Activated gamma-delta T cell treated with Interleukin-2 at 50 U/mL for 16 hours (primary cell): ENCODE data around the gene GGTLC1.
"Not testable (repeated sequence)": the region's sequence is repeated elsewhere in the genome, so short reads cannot be mapped to it uniquely, and the experiment has no call there.

ENCODE experiments used
- DNase-seq: peaks from one replicate; pipeline ENCODE4 v3.0.0-alpha.2; 2020

The GGTLC1 gene

GRCh38 chr20:23994001-23994633, 5.5 kb upstream of the GGTLC1 start:
- not testable (repeated sequence) for DNase-seq

GRCh38 chr20:23993440-23993839, 4.9 kb upstream of the GGTLC1 start:
- not testable (repeated sequence) for DNase-seq

- DNase-seq = not testable (repeated sequence)
Measured at GRCh38 chr20:23990296-23990695, 1.7 kb upstream of the GGTLC1 start.

GRCh38 chr20:23988966-23989365, 387 bp upstream of the GGTLC1 start:
- DNase-seq = not testable (repeated sequence)

- not testable (repeated sequence) for DNase-seq
Measured at GRCh38 chr20:23986716-23987115, 1.9 kb downstream of the GGTLC1 start.

GRCh38 chr20:23986310-23986709, 2.3 kb downstream of the GGTLC1 start:
- not testable (repeated sequence) for DNase-seq

GRCh38 chr20:23985790-23986225, 2.8 kb downstream of the GGTLC1 start:
- DNase-seq = not testable (repeated sequence)

- DNase-seq = not testable (repeated sequence)
Measured at GRCh38 chr20:23985066-23985789, 3.4 kb downstream of the GGTLC1 start.

- not testable (repeated sequence) for DNase-seq
Measured at GRCh38 chr20:23984476-23985023, 4.0 kb downstream of the GGTLC1 start.

GRCh38 chr20:23982112-23983018, 6.2 kb downstream of the GGTLC1 start:
- not testable (repeated sequence) for DNase-seq

- DNase-seq = not testable (repeated sequence)
Measured at GRCh38 chr20:23981526-23981925, 7.1 kb downstream of the GGTLC1 start.

- not testable (repeated sequence) for DNase-seq
Measured at GRCh38 chr20:23981014-23981413, 7.6 kb downstream of the GGTLC1 start.

- not testable (repeated sequence) for DNase-seq
Measured at GRCh38 chr20:23979899-23980811, 8.4 kb downstream of the GGTLC1 start.

GRCh38 chr20:23979380-23979779, 9.2 kb downstream of the GGTLC1 start:
- DNase-seq = not testable (repeated sequence)

GRCh38 chr20:23978457-23978856, 10.1 kb downstream of the GGTLC1 start:
- DNase-seq = not testable (repeated sequence)

GRCh38 chr20:23974966-23975365, 13.6 kb downstream of the GGTLC1 start:
- no peak for DNase-seq

- DNase-seq = no peak
Measured at GRCh38 chr20:23971310-23971709, 17.3 kb downstream of the GGTLC1 start.

- DNase-seq = no peak
Measured at GRCh38 chr20:23970049-23970448, 18.5 kb downstream of the GGTLC1 start.

GRCh38 chr20:23967616-23967979, 21.0 kb downstream of the GGTLC1 start:
- DNase-seq = no peak

GRCh38 chr20:23966927-23967615, 21.5 kb downstream of the GGTLC1 start:
- DNase-seq = no peak

- no peak for DNase-seq
Measured at GRCh38 chr20:23966298-23966697, 22.3 kb downstream of the GGTLC1 start.
